Measurements from ENCODE around the gene TMOD2. TPM values are rescaled to one million over a fixed set of nuclear protein-coding genes. Genes with fewer than 3 reads are reported as not detected.
A peak's percentile ranks its signal among the peaks of the same experiment; 100 is the strongest.

The TMOD2 gene
- total and polyA plus RNA-seq, 7 experiments from 2014 or later = 1.4 to 17.1 (median 10.7) TPM

DNA sequence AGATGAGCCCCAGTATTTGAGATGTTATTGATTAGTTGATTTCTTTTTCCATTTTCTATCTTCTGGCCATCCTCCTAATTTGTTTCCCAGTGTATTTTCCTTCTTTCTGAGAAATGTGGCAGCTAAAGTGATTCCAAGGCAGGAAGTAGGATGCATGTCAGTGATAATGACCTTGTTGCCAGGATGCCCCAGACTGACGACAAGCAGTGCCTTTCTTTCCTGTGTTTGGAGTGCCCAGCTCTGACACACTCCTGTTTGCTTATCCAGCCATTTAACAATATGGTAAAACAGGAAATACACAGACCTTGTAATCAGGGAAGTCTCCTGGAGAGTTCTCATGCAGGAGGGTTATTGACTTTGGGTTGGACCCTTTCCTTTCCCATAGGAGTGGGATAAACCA lies 20.4 kb downstream of the TMOD2 start:
- no peak for DNase-seq
- Mint-ChIP-seq H3K36me3 (peaks cover 13 to 43% (median 26%) of the 10 kb centered on the region in 5 donors), H3K4me1 (peaks cover 12 to 27% (median 19%) of the 10 kb centered on the region in 7 donors), H3K27ac (peak overlapping the region in 1 of 9 donors; percentile 10), H3K9me3 (peaks cover 0 to 3% (median 0%) of the 10 kb centered on the region in 11 donors), H3K4me3 (no peak overlapping the region), H3K27me3 (no peaks in the 10 kb centered on the region)
- no peaks in the 10 kb centered on the region for H3K9me3 ChIP-seq (ENCODE audit: control insufficient read depth in 2 of 3, low read length in 3 of 3)
- intact Hi-C loops (cut with micrococcal nuclease) = loop anchor here in 1 of 2 donors (10.0 kb wide), 1 partner anchor 237 kb away; no protein-coding TSS in a partner anchor
- H3K4me1 ChIP-seq (ENCODE audit: control insufficient read depth in 2 of 2, insufficient read depth in 2 of 2, low read length in 2 of 2) = peaks cover 3 to 8% of the 10 kb centered on the region in 2 donors
- no peak overlapping the region for H3K27ac ChIP-seq (ENCODE audit: low read depth, low read length)
- H3K27me3 ChIP-seq (ENCODE audit: control insufficient read depth in 2 of 2, insufficient read depth in 2 of 2, low read length in 2 of 2) = no peaks in the 10 kb centered on the region
- no peak overlapping the region for H3K4me3 ChIP-seq (ENCODE audit: low read length)
- POLR2A ChIA-PET = interaction anchor here (0.6 kb wide), 1 partner anchor 41 kb away, joined by 3 read pairs; no protein-coding TSS in a partner anchor
- ATAC-seq = no peak
- CTCF ChIA-PET = interaction anchor here (1.0 to 1.3 kb wide), 2 partner anchors 17 to 122 kb away, joined by 3 to 4 read pairs; no protein-coding TSS in a partner anchor
- H3K36me3 ChIP-seq (ENCODE audit: control insufficient read depth in 2 of 3, insufficient read depth in 3 of 3, low read length in 3 of 3) = peaks cover 0 to 30% (median 4%) of the 10 kb centered on the region in 3 experiments

DNA sequence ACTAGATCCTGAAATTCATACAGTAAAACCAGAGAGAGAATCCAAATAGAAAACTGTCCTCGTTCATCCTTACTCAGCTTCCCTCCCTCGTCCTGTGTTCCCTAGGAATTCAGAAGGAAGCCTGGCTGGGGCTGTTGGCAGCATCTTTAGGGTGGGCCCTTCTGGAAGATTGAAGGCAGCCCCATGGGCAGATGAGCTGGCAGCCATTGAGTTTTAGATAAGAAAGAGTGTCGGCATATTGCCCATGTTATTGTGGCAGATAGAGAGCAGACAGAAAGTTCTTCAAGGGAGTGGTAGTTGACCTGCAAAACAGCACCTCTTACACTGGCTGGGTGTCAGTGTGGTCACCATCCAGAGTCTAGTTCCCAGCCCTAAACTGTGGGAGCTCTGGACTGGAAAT lies 23.5 kb downstream of the TMOD2 start:
- Histone ChIP-seq H3K27ac (ENCODE audit: low read depth, low read length) (no peak overlapping the region), H3K36me3 (ENCODE audit: control insufficient read depth in 2 of 3, insufficient read depth in 3 of 3, low read length in 3 of 3) (peaks cover 0 to 26% (median 4%) of the 10 kb centered on the region in 3 experiments), H3K4me3 (ENCODE audit: low read length) (no peak overlapping the region), H3K27me3 (ENCODE audit: control insufficient read depth in 2 of 2, insufficient read depth in 2 of 2, low read length in 2 of 2) (no peaks in the 10 kb centered on the region), H3K4me1 (ENCODE audit: control insufficient read depth in 2 of 2, insufficient read depth in 2 of 2, low read length in 2 of 2) (no peaks in the 10 kb centered on the region), H3K9me3 (ENCODE audit: control insufficient read depth in 2 of 3, low read length in 3 of 3) (no peaks in the 10 kb centered on the region)
- peaks cover 4 to 37% (median 16%) of the 10 kb centered on the region in 5 donors for H3K36me3 Mint-ChIP-seq
- H3K9me3 Mint-ChIP-seq = no peaks in the 10 kb centered on the region
- ATAC-seq (no peak), DNase-seq (no peak)
- H3K4me3 Mint-ChIP-seq = no peak overlapping the region
- ChIA-PET POLR2A (interaction anchor here (2.1 kb wide), 1 partner anchor 38 kb away, joined by 8 read pairs; the partner anchor contains the start of gene LYSMD2), CTCF (interaction anchor here (1.0 to 4.6 kb wide), 8 partner anchors 8 to 153 kb away, joined by 5 to 117 read pairs (median 10); partner anchors contain the start of genes DMXL2 and LYSMD2)
- H3K4me1 Mint-ChIP-seq = peaks cover 0 to 13% (median 7%) of the 10 kb centered on the region in 7 donors
- peak overlapping the region in 1 of 9 donors; percentile 37 for H3K27ac Mint-ChIP-seq
- intact Hi-C loops (cut with micrococcal nuclease) = loop anchor here (5.0 to 10.0 kb wide), 2 partner anchors 238 to 240 kb away; no protein-coding TSS in a partner anchor
- H3K27me3 Mint-ChIP-seq = no peaks in the 10 kb centered on the region

DNA sequence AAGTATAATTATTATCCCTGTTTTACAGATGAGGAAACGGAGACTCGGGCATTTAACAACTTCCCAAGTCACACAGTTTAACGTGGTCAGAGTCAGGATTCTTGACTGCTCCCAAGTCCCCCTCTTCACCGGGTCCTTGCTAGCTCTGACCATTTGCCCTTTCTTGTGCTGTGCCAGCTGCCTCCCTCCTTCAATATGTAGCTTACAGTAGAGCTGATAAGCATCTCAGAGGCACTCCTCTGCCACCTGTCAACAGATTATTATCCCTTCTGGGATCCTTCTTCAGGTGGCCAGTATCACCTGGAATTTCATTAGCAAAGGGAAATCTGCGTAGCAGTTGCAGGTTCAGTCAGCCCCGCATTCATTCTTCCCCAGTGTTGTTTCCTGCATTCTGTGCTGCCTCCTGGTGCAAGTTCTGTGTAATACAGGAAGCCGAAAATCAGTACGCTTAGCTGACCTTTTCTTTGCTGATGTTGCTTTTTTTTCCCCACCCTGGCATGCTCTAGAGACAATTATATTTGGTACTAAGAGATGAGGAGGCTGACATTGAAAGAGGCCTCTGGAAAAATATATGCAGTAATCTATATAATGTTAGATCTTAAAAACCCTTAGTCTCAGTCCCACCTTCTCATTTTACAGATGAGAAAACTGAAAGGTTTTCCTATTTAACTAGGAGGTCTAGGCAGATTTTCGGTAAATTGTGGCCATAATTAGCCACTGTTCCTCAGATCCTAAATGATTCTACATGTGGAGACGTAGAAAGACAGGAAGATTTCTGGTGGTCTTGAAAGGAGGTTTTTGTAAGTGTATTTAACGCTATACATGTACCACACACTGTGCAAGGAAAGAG lies 24.8 kb downstream of the TMOD2 start:
- Mint-ChIP-seq H3K27me3 (no peaks in the 10 kb centered on the region), H3K4me3 (no peak overlapping the region), H3K4me1 (peaks cover 0 to 9% (median 6%) of the 10 kb centered on the region in 7 donors), H3K27ac (peak overlapping the region in 1 of 9 donors; percentile 59), H3K36me3 (peaks cover 0 to 40% (median 14%) of the 10 kb centered on the region in 5 donors), H3K9me3 (no peaks in the 10 kb centered on the region)
- Histone ChIP-seq H3K4me1 (ENCODE audit: control insufficient read depth in 2 of 2, insufficient read depth in 2 of 2, low read length in 2 of 2) (no peaks in the 10 kb centered on the region), H3K27me3 (ENCODE audit: control insufficient read depth in 2 of 2, insufficient read depth in 2 of 2, low read length in 2 of 2) (no peaks in the 10 kb centered on the region), H3K36me3 (ENCODE audit: control insufficient read depth in 2 of 3, insufficient read depth in 3 of 3, low read length in 3 of 3) (peaks cover 0 to 26% (median 0%) of the 10 kb centered on the region in 3 experiments), H3K27ac (ENCODE audit: low read depth, low read length) (no peak overlapping the region), H3K4me3 (ENCODE audit: low read length) (no peak overlapping the region), H3K9me3 (ENCODE audit: control insufficient read depth in 2 of 3, low read length in 3 of 3) (no peaks in the 10 kb centered on the region)
- ATAC-seq (peak; percentile 74), DNase-seq (peak; percentile 11 to 61 (median 47))
- intact Hi-C loops (cut with micrococcal nuclease) = loop anchor here (1.0 to 10.0 kb wide), 7 partner anchors 25 to 241 kb away; partner anchors contain the start of genes LYSMD2 (in 1 of the 2) and TMOD2 (in 1 of the 2)
- CTCF ChIA-PET = interaction anchor here (0.6 to 4.6 kb wide), 25 partner anchors 9 to 454 kb away, joined by 3 to 117 read pairs (median 6); partner anchors contain the start of genes DMXL2 and LYSMD2
- POLR2A ChIA-PET = interaction anchor here (1.1 to 2.1 kb wide), 5 partner anchors 39 to 126 kb away, joined by 3 to 13 read pairs (median 4); partner anchors contain the start of gene LYSMD2

DNA sequence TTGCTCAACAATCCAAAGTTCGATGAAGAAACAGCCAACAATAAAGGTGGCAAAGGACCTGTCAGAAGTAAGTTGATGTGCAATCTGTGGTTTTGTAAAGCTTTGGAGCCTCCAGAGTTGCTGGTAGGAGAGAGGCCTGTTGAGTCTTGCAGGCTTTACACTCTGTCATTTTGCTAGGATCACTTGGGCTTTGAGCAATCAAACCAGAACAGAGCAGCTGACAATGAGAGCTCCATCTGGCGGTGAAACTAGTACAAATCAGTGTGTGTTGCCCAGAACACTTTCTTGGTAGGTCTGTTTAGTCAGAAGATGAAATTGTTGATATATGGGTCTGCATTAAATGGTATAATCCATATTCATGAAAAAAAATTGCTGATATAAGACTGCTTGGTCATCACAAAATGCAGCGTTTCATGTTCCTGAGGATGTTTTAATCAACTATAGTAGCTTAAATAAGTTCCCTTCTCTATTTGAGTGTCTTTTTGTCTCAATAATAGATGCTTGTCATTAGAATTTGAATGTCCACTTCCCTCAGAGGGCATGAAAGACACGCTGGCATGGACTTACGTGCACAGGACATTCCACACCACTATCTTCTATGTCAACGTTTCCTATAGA lies 25.7 kb downstream of the TMOD2 start:
- no peak overlapping the region for H3K27ac Mint-ChIP-seq
- no peak overlapping the region for H3K4me3 ChIP-seq (ENCODE audit: low read length)
- H3K4me1 Mint-ChIP-seq = peaks cover 0 to 12% (median 6%) of the 10 kb centered on the region in 7 donors
- H3K27me3 Mint-ChIP-seq = no peaks in the 10 kb centered on the region
- no peak overlapping the region for H3K4me3 Mint-ChIP-seq
- H3K27me3 ChIP-seq (ENCODE audit: control insufficient read depth in 2 of 2, insufficient read depth in 2 of 2, low read length in 2 of 2) = no peaks in the 10 kb centered on the region
- no peaks in the 10 kb centered on the region for H3K9me3 ChIP-seq (ENCODE audit: control insufficient read depth in 2 of 3, low read length in 3 of 3)
- H3K9me3 Mint-ChIP-seq = peaks cover 0 to 5% (median 0%) of the 10 kb centered on the region in 11 donors
- H3K36me3 Mint-ChIP-seq = peaks cover 1 to 48% (median 22%) of the 10 kb centered on the region in 5 donors
- intact Hi-C loops (cut with micrococcal nuclease) = loop anchor here (1.0 to 10.0 kb wide), 7 partner anchors 26 to 242 kb away; partner anchors contain the start of genes LYSMD2 (in 1 of the 2) and TMOD2 (in 1 of the 2)
- ChIA-PET CTCF (interaction anchor here (0.6 to 4.6 kb wide), 26 partner anchors 10 to 614 kb away, joined by 3 to 117 read pairs (median 4); partner anchors contain the start of gene LYSMD2), POLR2A (interaction anchor here (1.1 to 1.8 kb wide), 4 partner anchors 45 to 127 kb away, joined by 3 to 13 read pairs (median 4); no protein-coding TSS in a partner anchor)
- DNase-seq = peak in 8 of 9 donors; percentile 37 to 74 (median 64)
- ATAC-seq = peak; percentile 86
- peaks cover 0 to 30% (median 7%) of the 10 kb centered on the region in 3 experiments for H3K36me3 ChIP-seq (ENCODE audit: control insufficient read depth in 2 of 3, insufficient read depth in 3 of 3, low read length in 3 of 3)
- H3K27ac ChIP-seq (ENCODE audit: low read depth, low read length) = no peak overlapping the region
- H3K4me1 ChIP-seq (ENCODE audit: control insufficient read depth in 2 of 2, insufficient read depth in 2 of 2, low read length in 2 of 2) = no peaks in the 10 kb centered on the region

DNA sequence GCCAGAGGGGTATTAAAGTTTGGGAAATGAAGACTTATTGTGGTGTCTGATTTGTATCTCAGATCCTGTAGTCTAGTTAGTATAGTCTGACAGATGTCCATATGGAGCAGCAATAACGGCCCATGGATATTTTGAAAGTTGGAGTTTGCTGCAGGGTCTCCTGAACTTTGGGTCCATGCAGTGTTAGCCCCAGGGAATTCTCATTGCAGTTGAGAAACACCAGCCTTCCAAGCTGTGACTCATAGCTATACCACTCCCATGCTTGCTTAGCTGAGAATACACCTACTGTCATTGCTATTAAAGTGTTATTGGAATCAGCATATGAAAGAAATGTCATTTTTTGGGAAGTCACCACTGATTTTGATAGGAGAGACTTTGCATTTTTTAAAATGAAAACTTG lies 29.2 kb downstream of the TMOD2 start:
- Mint-ChIP-seq H3K36me3 (peaks cover 4 to 60% (median 45%) of the 10 kb centered on the region in 5 donors), H3K4me3 (no peak overlapping the region), H3K27me3 (no peaks in the 10 kb centered on the region), H3K27ac (no peak overlapping the region), H3K4me1 (peaks cover 0 to 12% (median 5%) of the 10 kb centered on the region in 7 donors), H3K9me3 (peaks cover 0 to 6% (median 0%) of the 10 kb centered on the region in 11 donors)
- no peak for ATAC-seq
- no peak overlapping the region for H3K4me3 ChIP-seq (ENCODE audit: low read length)
- H3K27ac ChIP-seq (ENCODE audit: low read depth, low read length) = no peak overlapping the region
- H3K4me1 ChIP-seq (ENCODE audit: control insufficient read depth in 2 of 2, insufficient read depth in 2 of 2, low read length in 2 of 2) = no peaks in the 10 kb centered on the region
- H3K9me3 ChIP-seq (ENCODE audit: control insufficient read depth in 2 of 3, low read length in 3 of 3) = no peaks in the 10 kb centered on the region
- no peak for DNase-seq
- ChIA-PET CTCF (interaction anchor here (0.8 kb wide), 1 partner anchor 131 kb away, joined by 6 read pairs; no protein-coding TSS in a partner anchor), POLR2A (interaction anchor here (1.0 to 1.6 kb wide), 2 partner anchors 44 to 131 kb away, joined by 4 read pairs; no protein-coding TSS in a partner anchor)
- intact Hi-C loops (cut with micrococcal nuclease) = no loop called here
- peaks cover 0 to 27% (median 7%) of the 10 kb centered on the region in 3 experiments for H3K36me3 ChIP-seq (ENCODE audit: control insufficient read depth in 2 of 3, insufficient read depth in 3 of 3, low read length in 3 of 3)
- H3K27me3 ChIP-seq (ENCODE audit: control insufficient read depth in 2 of 2, insufficient read depth in 2 of 2, low read length in 2 of 2) = no peaks in the 10 kb centered on the region

DNA sequence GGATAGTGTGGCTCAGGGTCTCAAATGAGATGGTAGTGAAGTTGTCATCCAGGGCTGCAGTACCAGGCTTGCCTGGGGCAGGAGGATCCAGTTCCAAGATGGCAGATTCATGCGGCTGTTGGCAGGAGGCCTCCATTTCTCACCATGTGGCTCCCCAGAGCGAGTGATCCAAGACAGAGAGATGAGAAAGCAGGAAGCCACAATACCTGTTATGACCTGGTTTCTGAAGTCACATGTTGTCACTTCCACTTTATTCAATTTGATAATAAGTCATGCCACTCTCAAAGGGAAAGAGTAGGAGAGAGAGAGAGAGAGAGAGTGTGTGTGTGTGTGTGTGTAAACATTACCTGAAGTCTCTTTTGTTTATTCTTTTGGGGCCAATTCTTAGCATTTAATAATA lies 30.1 kb downstream of the TMOD2 start:
- Histone ChIP-seq H3K4me1 (ENCODE audit: control insufficient read depth in 2 of 2, insufficient read depth in 2 of 2, low read length in 2 of 2) (no peaks in the 10 kb centered on the region), H3K36me3 (ENCODE audit: control insufficient read depth in 2 of 3, insufficient read depth in 3 of 3, low read length in 3 of 3) (peaks cover 0 to 27% (median 7%) of the 10 kb centered on the region in 3 experiments), H3K27ac (ENCODE audit: low read depth, low read length) (no peak overlapping the region), H3K4me3 (ENCODE audit: low read length) (no peak overlapping the region), H3K27me3 (ENCODE audit: control insufficient read depth in 2 of 2, insufficient read depth in 2 of 2, low read length in 2 of 2) (no peaks in the 10 kb centered on the region), H3K9me3 (ENCODE audit: control insufficient read depth in 2 of 3, low read length in 3 of 3) (no peaks in the 10 kb centered on the region)
- Mint-ChIP-seq H3K36me3 (peaks cover 4 to 63% (median 42%) of the 10 kb centered on the region in 5 donors), H3K4me1 (peaks cover 0 to 6% (median 0%) of the 10 kb centered on the region in 7 donors), H3K4me3 (no peak overlapping the region), H3K27ac (no peak overlapping the region), H3K27me3 (no peaks in the 10 kb centered on the region), H3K9me3 (peaks cover 0 to 6% (median 0%) of the 10 kb centered on the region in 11 donors)
- CTCF ChIA-PET = no interaction called here
- intact Hi-C loops (cut with micrococcal nuclease) = no loop called here
- POLR2A ChIA-PET = no interaction called here
- DNase-seq (no peak), ATAC-seq (no peak)

All from naive thymus-derived CD4-positive, alpha-beta T cell (primary cell).